ENCODE measurements around the gene TANGO6. TPM values are rescaled to one million over a fixed set of nuclear protein-coding genes. Genes with fewer than 3 reads are reported as not detected.

Gene TANGO6
- total and polyA plus RNA-seq, 10 of the 15 experiments (the other 5 are each of a cell fraction or from before 2014, with no cell fraction given): 1.1 to 20.6 (median 11.0) TPM

DNA sequence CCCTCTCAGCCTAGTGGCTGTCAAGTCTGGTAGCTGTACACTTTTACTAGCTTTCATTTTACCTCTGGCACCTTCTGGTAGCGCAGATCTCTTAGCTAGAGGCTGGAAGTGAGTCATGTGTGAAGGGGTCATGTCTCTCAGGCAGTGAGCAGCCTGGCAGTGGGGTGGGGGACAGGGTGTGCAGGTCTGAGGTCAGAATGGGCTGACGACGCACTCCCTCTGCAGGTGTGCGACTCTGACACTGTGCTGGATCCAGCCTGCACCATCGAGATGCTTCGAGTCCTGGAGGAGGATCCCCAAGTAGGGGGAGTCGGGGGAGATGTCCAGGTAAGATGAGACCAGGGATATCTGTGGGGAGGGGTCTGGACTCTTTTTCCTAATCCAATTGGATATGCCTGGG lies 269.9 kb downstream of the TANGO6 start:
- ATAC-seq (no peak), FAIRE-seq (no peak), DNase-seq (ENCODE audit: low read depth, low spot score) (no peak)
- 97% methylated on average over 7 of the region's 7 CpGs for WGBS (ENCODE audit: insufficient coverage, insufficient replicate concordance, low lambda C conversion rate, missing lambda C conversion rate)
- no peak overlapping the region for H3K9ac ChIP-seq (ENCODE audit: control insufficient read depth, insufficient read depth, low read length)
- intact Hi-C loops (cut with micrococcal nuclease; ENCODE audit: unreplicated experiment) (no loop called here), in situ Hi-C loops (cut with MboI) (no loop called here)
- H3K27ac ChIP-seq (ENCODE audit: control insufficient read depth, insufficient read depth): no peak overlapping the region
- BruUV-seq (replicated peaks): no TSS peak
- no peak overlapping the region for H2AFZ ChIP-seq (ENCODE audit: control insufficient read depth, low read depth, low read length)
- TF ChIP-seq ZBTB4 (CRISPR knock-in tag; IDR thresholded peaks at IDR 0.05) (no peak), NFYA (IDR thresholded peaks at IDR 0.05; ENCODE audit: borderline replicate concordance, low read depth, low read length) (no peak)
- H3K4me3 ChIP-seq: no peak overlapping the region
- no peak overlapping the region for H3K4me2 ChIP-seq (ENCODE audit: control insufficient read depth, insufficient read depth)
- no peaks in the 10 kb centered on the region for H4K20me1 ChIP-seq (ENCODE audit: control insufficient read depth, insufficient read depth)
- ChIA-PET POLR2A (no interaction called here), RAD21 (ENCODE audit: unreplicated experiment) (interaction anchor here (1.0 to 1.4 kb wide), 3 partner anchors 10 to 173 kb away, joined by 3 to 4 read pairs (median 4); no protein-coding TSS in a partner anchor), CTCF (interaction anchor here (0.7 to 4.0 kb wide), 21 partner anchors 8 to 592 kb away, joined by 3 to 38 read pairs (median 4); no protein-coding TSS in a partner anchor), SMC1A (ENCODE audit: uncharacterized antibody, unreplicated experiment) (interaction anchor here (0.8 to 4.3 kb wide), 5 partner anchors 11 to 119 kb away, joined by 3 to 20 read pairs (median 3); no protein-coding TSS in a partner anchor)
- H3K4me1 ChIP-seq (ENCODE audit: control insufficient read depth, insufficient read depth, low read length): no peaks in the 10 kb centered on the region
- no peaks in the 10 kb centered on the region for H3K79me2 ChIP-seq (ENCODE audit: control insufficient read depth, insufficient read depth, low read length)
- H3K27me3 ChIP-seq (replicated peaks in 1 of 2; ENCODE audit: control insufficient read depth in 2 of 2, insufficient read depth in 2 of 2, low read length in 1 of 2): no peaks in the 10 kb centered on the region
- H3K9me3 ChIP-seq (replicated peaks; ENCODE audit: control insufficient read depth, insufficient read depth, low read length): no peaks in the 10 kb centered on the region
- peaks cover 0 to 5% of the 10 kb centered on the region in 2 experiments for H3K36me3 ChIP-seq (ENCODE audit: control insufficient read depth in 2 of 2, insufficient read depth in 2 of 2, low read length in 1 of 2)
